HepG2 (cell line): ENCODE results near the gene DYNC1LI2. TPM values are rescaled to one million over a fixed set of nuclear protein-coding genes. Genes with fewer than 3 reads are reported as not detected.

Source experiments
- ARID5B ChIP-seq: IDR thresholded peaks from 2 replicates; pipeline ENCODE4 v1.4.0; 2020; ENCODE audit warnings: mild to moderate bottlenecking, missing genetic modification reagents
- BATF2 ChIP-seq: sonication (generic); formaldehyde crosslinking; IDR thresholded peaks from 2 replicates; pipeline ENCODE4 v1.8.0; 2022; ENCODE audit warnings: mild to moderate bottlenecking, missing genetic modification reagents, moderate library complexity
- CBX2 ChIP-seq, 2 experiments: fragments of 200-600 bp in 1 of 2; sonication (generic); formaldehyde crosslinking in 1 of 2; IDR thresholded peaks; 2 replicates each; pipeline versions ENCODE4 v1.7.0 to v1.8.1; 2018 to 2022; ENCODE audit warnings: low read depth in 2 of 2, low read length in 1 of 2, mild to moderate bottlenecking in 1 of 2, missing genetic modification reagents in 1 of 2
- DZIP1 ChIP-seq: sonication (generic); formaldehyde crosslinking; IDR thresholded peaks from 2 replicates; pipeline ENCODE4 v1.5.0; 2020; ENCODE audit warnings: mild to moderate bottlenecking, missing genetic modification reagents
- ESRRA ChIP-seq: sonication (generic); formaldehyde crosslinking; IDR thresholded peaks from 2 replicates; pipeline ENCODE4 v1.5.1; 2020; ENCODE audit warnings: mild to moderate bottlenecking, low read depth, missing genetic modification reagents
- GATAD2A ChIP-seq: IDR thresholded peaks from 2 replicates; pipeline ENCODE4 v1.6.1; 2016
- JUND ChIP-seq: sonication (generic); formaldehyde crosslinking; IDR thresholded peaks from 2 replicates; pipeline ENCODE4 v1.8.0; 2022; ENCODE audit warnings: mild to moderate bottlenecking, missing genetic modification reagents
- PHF21A ChIP-seq: sonication (generic); formaldehyde crosslinking; IDR thresholded peaks from 2 replicates; pipeline ENCODE4 v1.5.0; 2020; ENCODE audit warnings: mild to moderate bottlenecking, missing genetic modification reagents
- SIX4 ChIP-seq: sonication (generic); formaldehyde crosslinking; IDR thresholded peaks from 2 replicates; pipeline ENCODE4 v1.4.0; 2020; ENCODE audit warnings: missing genetic modification reagents
- ZNF263 ChIP-seq: sonication (generic); formaldehyde crosslinking; IDR thresholded peaks from 2 replicates; pipeline ENCODE4 v1.4.0; 2020; ENCODE audit warnings: missing genetic modification reagents
- ZNF3 ChIP-seq: IDR thresholded peaks from 2 replicates; pipeline ENCODE4 v1.7.0; 2017; ENCODE audit warnings: inconsistent platforms
- ZNF768 ChIP-seq: sonication (generic); formaldehyde crosslinking; IDR thresholded peaks from 2 replicates; pipeline ENCODE4 v1.4.0; 2020; ENCODE audit warnings: missing genetic modification reagents
- ZNF782 ChIP-seq: sonication (generic); formaldehyde crosslinking; IDR thresholded peaks from 2 replicates; pipeline ENCODE4 v1.4.0; 2020; ENCODE audit warnings: missing genetic modification reagents, mild to moderate bottlenecking, borderline replicate concordance
- polyA plus RNA-seq, 8 experiments: library from polyadenylated mRNA; depleted of rRNA in 3 of 8; stranded (reverse) in 7 of 8; unstranded in 1 of 8; fragments of >200 nt; fragmentation: Illumina TruSeq in 4 of 8; extraction: Trizol in 4 of 8; gene quantifications; 2 replicates each; pipeline versions ENCODE4 v1.2.1 to v1.2.3, GENCODE V29; 2011 to 2016; ENCODE audit warnings: low read depth in 4 of 8, missing spikeins in 1 of 8, mixed read lengths in 1 of 8; ENCODE audit not compliant: insufficient read depth in 1 of 8
- total RNA-seq, 5 experiments: library from RNA; depleted of rRNA; stranded (reverse); fragments of >200 nt; fragmentation: Illumina TruSeq; extraction: Trizol; gene quantifications; 2 replicates each; pipeline ENCODE4 v1.2.3, GENCODE V29; 2016; ENCODE audit warnings: low read depth in 1 of 5
- TF ChIP-seq, protein P1 (sequence below): sonication (generic); formaldehyde crosslinking; IDR thresholded peaks from 2 replicates; pipeline ENCODE4 v1.4.0; 2020; ENCODE audit warnings: missing genetic modification reagents
- TF ChIP-seq, protein P2 (sequence below): sonication (generic); formaldehyde crosslinking; IDR thresholded peaks from 2 replicates; pipeline ENCODE4 v1.9.0; 2021; ENCODE audit warnings: missing genetic modification reagents, mild to moderate bottlenecking, borderline replicate concordance

The DYNC1LI2 gene
- total and polyA plus RNA-seq, 2 of the 13 experiments (the other 11 are each of a cell fraction or from before 2014, with no cell fraction given): 65.5 to 135 TPM

GRCh38 chr16:66695935-66696668, 55.3 kb downstream of the DYNC1LI2 start (continued):
- no peak for TF ChIP-seq SIX4 (CRISPR knock-in tag)
- TF ChIP-seq ZNF768: peak; percentile 64; the same call in 1 of the 2 replicates
- no peak for TF ChIP-seq ESRRA (CRISPR knock-in tag)
- peak; percentile 93 for TF ChIP-seq DZIP1
- TF ChIP-seq ARID5B (CRISPR knock-in tag): 0 out of 2 replicates have a peak, but pooled peaks have one; percentile 6
- TF ChIP-seq ZNF263 (CRISPR knock-in tag): no peak
- TF ChIP-seq PHF21A (CRISPR knock-in tag): no peak
- TF ChIP-seq GATAD2A (CRISPR knock-in tag): no peak; the same call in 1 of the 2 replicates
- TF ChIP-seq JUND (CRISPR knock-in tag): no peak
- TF ChIP-seq CBX2 (IDR thresholded peaks at IDR 0.05; ENCODE audit: low read depth, low read length): no peak
- peak; percentile 46; the same call in 1 of the 2 replicates for TF ChIP-seq CBX2 (CRISPR knock-in tag; IDR thresholded peaks at IDR 0.05; ENCODE audit: low read depth)
- TF ChIP-seq ZNF782 (CRISPR knock-in tag): no peak
- TF ChIP-seq, protein P1, sequence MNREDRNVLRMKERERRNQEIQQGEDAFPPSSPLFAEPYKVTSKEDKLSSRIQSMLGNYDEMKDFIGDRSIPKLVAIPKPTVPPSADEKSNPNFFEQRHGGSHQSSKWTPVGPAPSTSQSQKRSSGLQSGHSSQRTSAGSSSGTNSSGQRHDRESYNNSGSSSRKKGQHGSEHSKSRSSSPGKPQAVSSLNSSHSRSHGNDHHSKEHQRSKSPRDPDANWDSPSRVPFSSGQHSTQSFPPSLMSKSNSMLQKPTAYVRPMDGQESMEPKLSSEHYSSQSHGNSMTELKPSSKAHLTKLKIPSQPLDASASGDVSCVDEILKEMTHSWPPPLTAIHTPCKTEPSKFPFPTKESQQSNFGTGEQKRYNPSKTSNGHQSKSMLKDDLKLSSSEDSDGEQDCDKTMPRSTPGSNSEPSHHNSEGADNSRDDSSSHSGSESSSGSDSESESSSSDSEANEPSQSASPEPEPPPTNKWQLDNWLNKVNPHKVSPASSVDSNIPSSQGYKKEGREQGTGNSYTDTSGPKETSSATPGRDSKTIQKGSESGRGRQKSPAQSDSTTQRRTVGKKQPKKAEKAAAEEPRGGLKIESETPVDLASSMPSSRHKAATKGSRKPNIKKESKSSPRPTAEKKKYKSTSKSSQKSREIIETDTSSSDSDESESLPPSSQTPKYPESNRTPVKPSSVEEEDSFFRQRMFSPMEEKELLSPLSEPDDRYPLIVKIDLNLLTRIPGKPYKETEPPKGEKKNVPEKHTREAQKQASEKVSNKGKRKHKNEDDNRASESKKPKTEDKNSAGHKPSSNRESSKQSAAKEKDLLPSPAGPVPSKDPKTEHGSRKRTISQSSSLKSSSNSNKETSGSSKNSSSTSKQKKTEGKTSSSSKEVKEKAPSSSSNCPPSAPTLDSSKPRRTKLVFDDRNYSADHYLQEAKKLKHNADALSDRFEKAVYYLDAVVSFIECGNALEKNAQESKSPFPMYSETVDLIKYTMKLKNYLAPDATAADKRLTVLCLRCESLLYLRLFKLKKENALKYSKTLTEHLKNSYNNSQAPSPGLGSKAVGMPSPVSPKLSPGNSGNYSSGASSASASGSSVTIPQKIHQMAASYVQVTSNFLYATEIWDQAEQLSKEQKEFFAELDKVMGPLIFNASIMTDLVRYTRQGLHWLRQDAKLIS: no peak
- TF ChIP-seq, protein P2, sequence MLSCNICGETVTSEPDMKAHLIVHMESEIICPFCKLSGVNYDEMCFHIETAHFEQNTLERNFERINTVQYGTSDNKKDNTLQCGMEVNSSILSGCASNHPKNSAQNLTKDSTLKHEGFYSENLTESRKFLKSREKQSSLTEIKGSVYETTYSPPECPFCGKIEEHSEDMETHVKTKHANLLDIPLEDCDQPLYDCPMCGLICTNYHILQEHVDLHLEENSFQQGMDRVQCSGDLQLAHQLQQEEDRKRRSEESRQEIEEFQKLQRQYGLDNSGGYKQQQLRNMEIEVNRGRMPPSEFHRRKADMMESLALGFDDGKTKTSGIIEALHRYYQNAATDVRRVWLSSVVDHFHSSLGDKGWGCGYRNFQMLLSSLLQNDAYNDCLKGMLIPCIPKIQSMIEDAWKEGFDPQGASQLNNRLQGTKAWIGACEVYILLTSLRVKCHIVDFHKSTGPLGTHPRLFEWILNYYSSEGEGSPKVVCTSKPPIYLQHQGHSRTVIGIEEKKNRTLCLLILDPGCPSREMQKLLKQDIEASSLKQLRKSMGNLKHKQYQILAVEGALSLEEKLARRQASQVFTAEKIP: no peak
- no peak for TF ChIP-seq ZNF3 (CRISPR knock-in tag)
- TF ChIP-seq BATF2 (CRISPR knock-in tag): no peak; the same call in 1 of the 2 replicates
